Measurements from ENCODE around the gene TFDP2.
"Not testable (repeated sequence)": the region's sequence is repeated elsewhere in the genome, so short reads cannot be mapped to it uniquely, and the experiment has no call there.

TFDP2 gene

DNA sequence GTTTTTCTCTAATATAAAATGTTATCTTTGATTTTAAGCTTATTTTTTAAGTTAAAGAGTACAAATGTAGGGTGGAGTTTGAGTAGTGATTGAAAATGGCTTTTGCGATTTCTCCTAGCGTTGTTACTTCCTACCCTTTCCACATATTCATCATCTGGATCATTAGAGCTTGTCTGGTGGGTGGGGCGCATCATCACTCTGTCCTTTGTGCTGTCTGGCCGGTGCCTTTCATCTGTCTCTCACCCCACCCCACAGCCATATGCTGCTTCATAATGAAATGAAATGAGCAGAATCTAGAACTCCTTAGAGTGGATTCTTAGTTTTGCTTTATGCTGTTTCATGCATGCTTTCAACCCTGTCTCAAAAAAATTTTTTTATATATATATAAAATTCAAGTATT lies 228.6 kb downstream of the TFDP2 start:
- no peak for DNase-seq

DNA sequence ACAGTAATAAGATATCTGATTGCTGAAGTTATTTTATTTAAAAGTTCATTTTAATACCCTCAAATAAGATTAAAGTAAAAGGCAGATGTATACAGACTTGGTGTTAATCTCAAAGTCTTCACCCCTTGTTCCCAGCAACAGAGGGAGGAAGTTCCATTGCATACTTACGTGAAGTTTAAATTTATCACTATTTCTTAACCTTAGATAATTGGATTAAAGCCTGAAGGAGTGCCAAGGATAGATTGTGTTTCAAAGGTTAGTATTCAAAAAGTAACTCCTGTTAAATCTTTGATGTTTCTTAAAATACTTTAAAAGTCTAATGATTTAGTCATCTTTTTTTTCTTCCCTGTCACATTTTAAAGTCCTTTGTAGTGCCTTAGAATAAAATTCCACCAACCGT lies 233.6 kb downstream of the TFDP2 start:
- no peak for DNase-seq

DNA sequence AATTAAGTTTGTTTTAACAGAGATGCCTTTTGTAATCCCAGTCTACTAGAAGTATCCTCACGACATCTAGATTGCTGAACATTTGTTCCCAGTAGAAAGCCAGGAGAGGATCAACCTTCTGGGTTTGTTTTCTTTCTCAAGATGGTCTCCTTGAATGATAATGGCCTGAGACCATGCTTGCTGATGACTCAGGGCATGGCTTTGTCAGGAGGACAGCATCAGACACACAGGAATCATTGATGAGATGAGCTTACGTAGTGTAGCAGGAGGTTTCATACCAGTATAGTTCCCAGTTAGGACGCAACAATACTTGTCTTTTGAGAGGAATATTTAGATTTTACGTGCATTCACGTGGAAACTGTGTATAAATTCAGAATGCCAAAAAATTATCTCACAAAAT lies 234.3 kb downstream of the TFDP2 start:
- no peak for DNase-seq

DNA sequence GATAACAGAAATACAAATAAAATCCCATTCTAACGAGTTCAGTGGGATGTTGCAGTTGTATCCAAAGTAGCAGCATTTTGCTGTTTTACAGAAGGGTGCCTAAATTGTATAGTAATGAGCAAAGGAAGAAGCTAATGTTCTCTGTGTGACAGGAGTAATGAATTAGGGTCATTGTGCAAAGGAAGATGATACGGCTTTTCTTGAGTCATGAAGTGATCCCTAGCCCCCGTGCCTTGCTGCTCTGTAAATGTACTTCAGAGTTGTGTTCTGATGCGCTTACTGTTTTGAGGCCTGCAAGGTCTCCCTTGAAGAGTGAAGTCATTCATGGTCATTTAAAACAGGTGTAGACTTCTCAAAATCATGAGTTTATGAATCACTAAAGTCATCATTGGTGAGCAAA lies 235.0 kb downstream of the TFDP2 start:
- no peak for DNase-seq

DNA sequence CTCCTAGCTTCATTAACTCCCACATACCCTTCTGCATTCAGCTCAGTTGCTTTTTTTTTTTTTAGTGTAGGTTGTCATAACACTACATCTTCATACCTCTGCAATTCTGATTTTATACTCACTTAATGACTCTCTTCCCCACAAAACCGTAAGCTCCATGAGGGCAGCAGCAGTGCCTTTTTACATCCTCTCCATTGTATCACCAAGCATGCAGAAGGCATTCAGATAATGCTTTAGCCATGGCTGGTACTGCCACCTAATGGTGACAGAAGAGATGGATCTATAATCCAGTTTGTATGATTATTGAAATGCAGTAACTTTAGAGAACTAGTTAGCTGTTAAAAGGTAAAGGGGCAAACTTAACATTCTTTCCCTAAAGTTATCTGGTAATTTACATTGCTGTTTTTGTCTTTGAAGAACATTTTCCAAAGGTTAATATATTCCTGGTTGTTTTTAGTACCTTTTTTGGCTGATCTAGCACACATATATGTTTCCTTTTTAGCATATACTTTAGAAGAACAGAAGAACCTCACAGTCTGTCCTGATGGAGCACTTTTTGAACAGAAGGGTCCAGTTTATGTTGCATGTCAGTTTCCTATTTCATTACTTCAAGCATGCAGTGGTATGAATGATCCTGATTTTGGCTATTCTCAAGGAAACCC lies 236.1 kb downstream of the TFDP2 start:
- peak in 5 of 6 experiments; percentile 22 to 66 (median 34) for DNase-seq

DNA sequence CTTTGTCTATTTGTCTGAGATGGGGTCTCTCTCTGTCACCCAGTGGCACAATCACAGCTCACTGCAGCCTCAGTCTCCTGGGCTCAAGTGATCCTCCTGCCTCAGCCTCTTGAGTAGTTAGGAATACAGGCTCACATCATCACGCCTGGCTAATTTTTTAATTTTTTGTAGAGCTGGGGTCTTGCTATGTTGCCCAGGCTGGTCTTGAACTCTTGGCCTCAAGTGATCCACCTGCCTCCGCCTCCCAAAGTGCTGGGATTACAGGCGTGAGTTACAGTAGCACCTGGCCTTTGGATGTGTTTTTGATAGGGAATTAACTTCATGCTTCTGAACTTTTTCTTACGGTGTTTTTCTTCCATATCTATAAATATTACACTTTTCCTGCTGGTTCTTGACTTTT lies 239.4 kb downstream of the TFDP2 start:
- DNase-seq = not testable (repeated sequence)

DNA sequence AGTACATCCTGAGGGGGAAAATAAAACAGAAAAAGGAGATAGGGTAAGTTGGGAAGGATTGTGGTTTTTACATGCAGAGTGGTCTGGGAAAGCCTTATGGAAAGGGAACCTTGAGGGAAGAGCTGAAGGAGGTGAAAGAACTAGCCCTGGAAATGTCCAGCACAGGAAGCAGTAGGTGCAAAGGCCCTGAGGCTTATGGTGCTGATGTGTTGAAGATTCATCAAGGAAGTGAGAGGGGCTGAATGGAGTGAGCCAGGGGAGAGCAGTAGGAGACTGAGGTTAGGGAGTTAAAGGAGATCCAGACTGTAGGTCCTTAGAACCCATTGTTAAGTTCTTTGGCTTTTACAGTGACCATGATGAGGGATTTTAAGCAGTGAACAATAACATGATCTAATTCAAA lies 239.9 kb downstream of the TFDP2 start:
- no peak for DNase-seq

DNA sequence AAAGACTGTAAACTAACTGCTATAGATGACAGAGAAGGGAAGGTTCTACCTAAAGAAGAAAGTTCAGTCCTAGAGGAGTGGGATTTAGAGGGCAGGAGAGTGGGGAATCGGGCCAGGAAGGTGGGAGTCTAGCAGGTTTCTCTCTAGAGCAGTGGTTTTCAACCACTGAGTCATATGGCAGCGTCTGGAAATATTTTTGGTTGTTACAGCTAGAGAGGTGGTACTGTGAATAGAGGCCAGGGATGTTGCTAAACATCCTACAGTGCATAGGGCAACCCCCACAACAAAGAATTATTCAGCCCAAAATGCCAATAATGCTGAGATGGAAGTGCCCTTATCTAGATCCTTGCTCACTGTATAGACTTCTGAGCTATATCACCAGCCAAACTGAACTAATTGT lies 244.2 kb downstream of the TFDP2 start:
- no peak for DNase-seq

DNA sequence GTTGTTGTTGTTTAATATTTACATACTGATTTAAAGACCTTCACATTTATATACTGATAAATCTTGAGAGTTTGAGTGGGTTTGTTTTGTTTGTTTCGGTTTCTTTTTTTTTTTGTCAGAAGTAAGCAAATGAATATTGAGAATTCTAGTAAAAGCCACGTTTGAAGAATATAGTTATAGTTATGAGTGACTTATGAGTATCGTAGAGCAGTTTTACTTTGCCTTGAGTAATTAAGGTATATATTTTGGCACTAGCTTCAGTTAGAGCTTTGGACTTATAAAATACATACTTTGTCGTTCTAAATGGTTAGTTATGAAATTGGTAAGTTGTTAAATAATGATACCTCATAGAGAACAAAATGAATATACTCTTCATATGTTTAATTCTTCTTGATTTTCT lies 245.1 kb downstream of the TFDP2 start:
- no peak for DNase-seq

DNA sequence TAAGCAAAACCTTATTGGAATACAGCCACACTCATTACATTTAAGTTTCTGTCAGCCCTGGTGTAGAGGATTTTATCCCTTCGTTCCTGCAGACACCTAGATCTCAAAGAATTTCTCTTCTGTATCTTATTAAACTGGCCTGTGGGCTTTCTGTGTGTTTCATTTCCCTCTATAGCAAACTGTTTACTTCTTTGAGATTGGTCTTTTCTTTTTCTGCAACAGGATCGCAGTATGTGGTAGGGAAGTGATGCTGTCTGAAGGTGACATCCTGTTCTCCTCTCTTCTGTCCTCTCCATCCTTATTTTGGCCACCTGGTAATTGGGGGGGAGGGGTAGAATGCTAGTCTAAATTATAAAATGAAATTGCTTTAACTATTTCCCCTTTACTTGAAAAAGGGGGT lies 247.4 kb downstream of the TFDP2 start:
- no peak for DNase-seq

DNA sequence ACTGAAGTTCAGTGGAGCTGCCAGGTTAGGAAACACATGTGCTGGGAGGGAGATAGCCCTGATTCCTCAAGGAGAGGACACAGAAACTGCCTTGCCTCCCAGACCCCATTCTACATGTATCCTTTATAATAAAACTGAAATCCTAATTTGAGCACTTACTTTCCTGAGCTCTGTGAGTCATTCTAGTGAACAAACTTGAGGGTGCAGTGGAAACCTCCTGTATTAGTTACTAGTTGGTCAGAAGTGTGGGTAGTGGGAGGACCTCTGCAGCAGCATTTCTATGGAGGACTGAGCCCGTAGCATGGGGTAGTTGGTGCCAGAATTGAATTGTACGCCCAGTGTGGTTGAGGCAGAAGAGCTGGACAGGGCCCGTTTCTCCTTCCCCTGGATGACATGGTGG lies 249.0 kb downstream of the TFDP2 start:
- no peak for DNase-seq

DNA sequence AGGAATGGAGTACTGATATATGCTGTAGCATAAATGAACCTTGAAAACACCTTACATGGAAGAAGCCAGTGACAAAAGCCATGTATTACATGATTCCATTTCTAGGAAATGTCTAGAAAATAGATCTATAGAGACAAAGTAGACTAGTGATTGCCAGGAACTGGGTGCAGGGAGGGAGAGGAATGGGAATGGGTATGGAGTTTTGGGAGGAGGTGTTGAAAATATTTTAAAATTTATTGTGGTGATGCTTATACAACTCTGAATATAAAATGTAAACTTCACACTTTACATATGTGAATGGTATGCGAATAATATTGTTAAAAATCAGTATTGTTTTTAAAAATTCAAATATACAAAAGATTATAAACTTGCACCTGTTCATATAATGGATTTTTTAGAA lies 250.4 kb downstream of the TFDP2 start:
- no peak for DNase-seq

DNA sequence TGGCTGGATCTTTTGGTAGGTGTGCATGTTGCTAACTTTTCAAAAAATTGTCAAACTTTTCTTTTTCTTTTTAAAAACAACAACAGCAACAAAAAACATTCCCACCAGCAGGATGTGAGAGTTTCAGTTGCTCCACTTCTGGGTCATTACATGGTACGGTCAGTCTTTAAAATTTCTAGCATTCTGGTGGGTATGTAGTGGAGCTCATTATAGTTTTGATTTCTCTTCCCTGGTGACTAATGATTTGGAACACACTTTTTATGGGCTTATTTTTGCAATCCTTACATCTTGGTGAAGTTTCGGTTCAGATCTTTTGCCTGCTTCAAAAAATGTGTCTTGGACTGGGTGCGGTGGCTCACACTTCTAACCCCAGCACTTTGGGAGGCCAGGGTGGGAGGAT lies 253.6 kb downstream of the TFDP2 start:
- no peak for DNase-seq

DNA sequence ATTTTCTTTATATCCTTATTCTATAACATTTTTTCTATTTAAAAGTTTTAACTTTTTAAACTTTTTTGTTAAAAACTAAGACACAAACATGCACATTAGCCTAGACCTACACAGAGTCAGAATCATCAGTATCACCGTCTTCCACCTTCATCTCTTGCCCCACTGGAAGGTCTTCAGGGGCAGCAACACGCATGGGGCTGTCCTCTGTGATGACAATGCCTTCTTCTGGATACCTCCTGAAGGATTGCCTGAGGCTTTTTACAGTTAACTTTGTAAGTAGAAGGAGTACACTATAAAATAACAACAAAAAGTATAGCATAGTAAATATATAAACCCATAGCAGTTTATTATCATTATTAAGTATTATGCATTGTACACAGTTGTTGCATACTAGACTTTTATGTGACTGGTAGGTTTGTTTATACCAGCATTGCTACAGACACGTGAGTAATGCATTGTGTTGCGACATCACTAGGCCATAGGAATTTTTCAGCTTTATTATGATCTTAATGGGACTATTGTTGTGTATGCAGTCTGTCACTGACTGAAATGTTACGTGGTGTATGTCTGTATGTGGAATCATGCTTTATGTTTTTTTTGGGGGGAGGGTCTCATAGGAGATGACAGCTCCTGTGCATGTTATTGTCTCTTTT lies 254.7 kb downstream of the TFDP2 start:
- no peak for DNase-seq

Data from stimulated activated naive CD4-positive, alpha-beta T cell (primary cell).